SJSA1 (cell line): ENCODE data around the gene CHORDC1. TPM values are rescaled to one million over a fixed set of nuclear protein-coding genes. Genes with fewer than 3 reads are reported as not detected.

Experiments
- total RNA-seq: library from RNA; depleted of rRNA; stranded (reverse); fragments of >200 nt; shearing (Covaris generic); gene quantifications from 2 replicates; pipeline ENCODE4 v1.2.3, GENCODE V29; 2014; rRNA removed

CHORDC1 gene
- total RNA-seq, 1 experiment from 2014 or later = 29.5 TPM

Other genes starting within 250 kb of the CHORDC1 start
- not detected in 2 replicates for gene TRIM49C, start 191.9 kb downstream of the CHORDC1 start, total RNA-seq
- gene UBTFL1, start 137.1 kb downstream of the CHORDC1 start, total RNA-seq = not detected in 2 replicates
- gene NAALAD2, start 88.4 kb downstream of the CHORDC1 start, total RNA-seq = not detected in 2 replicates